ENCODE data around the gene NPR3. TPM values are rescaled to one million over a fixed set of nuclear protein-coding genes. Genes with fewer than 3 reads are reported as not detected.

NPR3 gene
- total RNA-seq, 2 donors from 2014 or later, result 0.20 to 0.82 TPM

GRCh38 chr5:32690153-32690552 lies 21.0 kb upstream of the NPR3 start:
- 78 to 90% methylated on average over 1 to 2 of the region's 2 CpGs for WGBS, 2 experiments (ENCODE audit: insufficient coverage in 1 of 2, insufficient read length in 1 of 2)
- H3K36me3 Mint-ChIP-seq (ENCODE audit: low read depth), result no peaks in the 10 kb centered on the region
- no peak overlapping the region for H3K27ac Mint-ChIP-seq
- no peak overlapping the region for H3K9ac ChIP-seq (ENCODE audit: extremely low read depth, low read length, poor library complexity, severe bottlenecking)
- peaks cover 3% of the 10 kb centered on the region for H3K27me3 Mint-ChIP-seq (ENCODE audit: insufficient read depth)
- peak; percentile 73 for TF ChIP-seq CTCF (conservative IDR thresholded peaks at IDR 0.05)
- H3K9me3 ChIP-seq (ENCODE audit: control insufficient read depth, low read length), result peaks cover under 1% of the 10 kb centered on the region
- H3K4me3 Mint-ChIP-seq, result no peak overlapping the region
- H3K4me1 ChIP-seq (ENCODE audit: control insufficient read depth, insufficient read depth, low read length), result no peaks in the 10 kb centered on the region
- no peak overlapping the region for H3K4me3 ChIP-seq (ENCODE audit: low read length)
- H3K9me3 Mint-ChIP-seq, result peaks cover 13% of the 10 kb centered on the region
- no peaks in the 10 kb centered on the region for H3K27me3 ChIP-seq (ENCODE audit: control insufficient read depth, insufficient read depth, low read length, poor library complexity, severe bottlenecking)
- no peak overlapping the region for H3K27ac ChIP-seq (ENCODE audit: low read depth, low read length)
- peak; percentile 60 for DNase-seq
- H3K36me3 ChIP-seq (ENCODE audit: control insufficient read depth, insufficient read depth, low read length), result no peaks in the 10 kb centered on the region
- H3K4me1 Mint-ChIP-seq, result no peaks in the 10 kb centered on the region

GRCh38 chr5:32690666-32691065 lies 20.5 kb upstream of the NPR3 start:
- Mint-ChIP-seq H3K27ac (no peak overlapping the region), H3K27me3 (ENCODE audit: insufficient read depth) (peaks cover 3% of the 10 kb centered on the region), H3K4me1 (no peaks in the 10 kb centered on the region), H3K9me3 (peaks cover 10% of the 10 kb centered on the region), H3K36me3 (ENCODE audit: low read depth) (no peaks in the 10 kb centered on the region), H3K4me3 (no peak overlapping the region)
- DNase-seq, result no peak
- WGBS, 2 experiments (ENCODE audit: insufficient coverage in 1 of 2, insufficient read length in 1 of 2), result 54 to 65% methylated on average over 3 of the region's 3 CpGs
- H3K4me1 ChIP-seq (ENCODE audit: control insufficient read depth, insufficient read depth, low read length), result no peaks in the 10 kb centered on the region
- no peak overlapping the region for H3K4me3 ChIP-seq (ENCODE audit: low read length)
- no peak for TF ChIP-seq CTCF (conservative IDR thresholded peaks at IDR 0.05)
- no peak overlapping the region for H3K9ac ChIP-seq (ENCODE audit: extremely low read depth, low read length, poor library complexity, severe bottlenecking)
- no peaks in the 10 kb centered on the region for H3K36me3 ChIP-seq (ENCODE audit: control insufficient read depth, insufficient read depth, low read length)
- no peak overlapping the region for H3K27ac ChIP-seq (ENCODE audit: low read depth, low read length)
- H3K9me3 ChIP-seq (ENCODE audit: control insufficient read depth, low read length), result no peaks in the 10 kb centered on the region
- no peaks in the 10 kb centered on the region for H3K27me3 ChIP-seq (ENCODE audit: control insufficient read depth, insufficient read depth, low read length, poor library complexity, severe bottlenecking)

- H3K27ac Mint-ChIP-seq, result no peak overlapping the region
- Histone ChIP-seq H3K27me3 (ENCODE audit: control insufficient read depth, insufficient read depth, low read length, poor library complexity, severe bottlenecking) (no peaks in the 10 kb centered on the region), H3K4me1 (ENCODE audit: control insufficient read depth, insufficient read depth, low read length) (no peaks in the 10 kb centered on the region), H3K9ac (ENCODE audit: extremely low read depth, low read length, poor library complexity, severe bottlenecking) (no peak overlapping the region), H3K27ac (ENCODE audit: low read depth, low read length) (no peak overlapping the region), H3K9me3 (ENCODE audit: control insufficient read depth, low read length) (no peaks in the 10 kb centered on the region), H3K4me3 (ENCODE audit: low read length) (no peak overlapping the region), H3K36me3 (ENCODE audit: control insufficient read depth, insufficient read depth, low read length) (no peaks in the 10 kb centered on the region)
- H3K36me3 Mint-ChIP-seq (ENCODE audit: low read depth), result no peaks in the 10 kb centered on the region
- 69 to 75% methylated on average over 2 to 3 of the region's 3 CpGs for WGBS, 2 experiments (ENCODE audit: insufficient coverage in 1 of 2, insufficient read length in 1 of 2)
- no peaks in the 10 kb centered on the region for H3K9me3 Mint-ChIP-seq
- no peak overlapping the region for H3K4me3 Mint-ChIP-seq
- no peak for TF ChIP-seq CTCF (conservative IDR thresholded peaks at IDR 0.05)
- no peaks in the 10 kb centered on the region for H3K4me1 Mint-ChIP-seq
- H3K27me3 Mint-ChIP-seq (ENCODE audit: insufficient read depth), result peaks cover 6% of the 10 kb centered on the region
- no peak for DNase-seq
Measured at GRCh38 chr5:32692036-32692746, 18.9 kb upstream of the NPR3 start.

Measured in endodermal cell (in vitro differentiated cells).